NCI-H345 treated with DMSO at 0.1 percent for 48 hours (cell line): ENCODE measurements around the gene RBM41.
A peak's percentile ranks its signal among the peaks of the same experiment; 100 is the strongest.

Experiments used
- DNase-seq: peaks from one replicate; lab custom pipeline; 2025; ENCODE audit not compliant: unreplicated experiment; lab: John Stamatoyannopoulos, UW

Gene RBM41

DNA sequence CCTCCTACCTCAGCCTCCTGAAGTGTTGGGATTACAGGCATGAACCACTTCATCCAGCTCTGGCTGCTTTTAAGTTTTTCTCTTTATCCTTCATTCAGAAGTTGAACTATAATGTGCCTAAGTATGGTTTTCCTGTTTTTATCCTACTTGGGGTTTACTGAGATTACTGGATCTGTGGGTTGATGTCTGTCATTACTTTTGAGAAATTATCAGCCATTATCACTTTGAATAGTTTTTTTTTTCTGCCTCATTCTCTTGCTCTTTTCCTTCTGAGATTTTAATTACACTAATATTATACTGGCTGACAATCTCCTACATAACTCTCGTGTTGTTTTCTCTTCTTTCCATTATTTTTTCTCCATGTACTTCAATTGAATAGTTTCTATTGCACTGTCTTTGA, 71.0 kb downstream of the RBM41 start:
- DNase-seq = no peak

DNA sequence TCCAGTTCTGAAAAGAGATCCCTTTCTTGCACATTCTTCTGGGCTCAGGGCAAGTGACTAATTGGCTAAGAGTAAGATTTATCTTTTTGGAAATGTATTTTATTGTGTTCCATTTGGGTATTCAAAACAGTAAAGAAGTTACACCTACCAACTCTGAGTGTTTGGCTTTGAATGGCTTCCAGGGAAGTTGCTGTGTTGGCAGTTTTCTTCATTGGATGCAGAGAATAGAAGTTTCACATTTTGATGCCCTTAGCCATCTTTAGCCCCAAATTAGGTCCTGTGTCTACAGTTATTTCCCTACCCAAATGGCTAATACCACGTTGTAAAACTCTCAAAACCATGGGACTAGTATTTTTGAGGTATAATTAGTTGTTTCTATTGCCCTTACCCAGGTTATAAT, 88.9 kb downstream of the RBM41 start:
- no peak for DNase-seq

- peak; percentile 19 for DNase-seq
These were observed 93.1 kb downstream of the RBM41 start for GRCh38 chrX:107025545-107025944.

- no peak for DNase-seq
These were observed 103.7 kb downstream of the RBM41 start for GRCh38 chrX:107014936-107015335.
